Measurements from ENCODE around the gene ANO3. TPM values are rescaled to one million over a fixed set of nuclear protein-coding genes. Genes with fewer than 3 reads are reported as not detected.

ANO3 gene
- total and polyA plus RNA-seq, 2 donors (not counting 3 experiments of a cell fraction or from before 2014, with no cell fraction given) = not detected

DNA sequence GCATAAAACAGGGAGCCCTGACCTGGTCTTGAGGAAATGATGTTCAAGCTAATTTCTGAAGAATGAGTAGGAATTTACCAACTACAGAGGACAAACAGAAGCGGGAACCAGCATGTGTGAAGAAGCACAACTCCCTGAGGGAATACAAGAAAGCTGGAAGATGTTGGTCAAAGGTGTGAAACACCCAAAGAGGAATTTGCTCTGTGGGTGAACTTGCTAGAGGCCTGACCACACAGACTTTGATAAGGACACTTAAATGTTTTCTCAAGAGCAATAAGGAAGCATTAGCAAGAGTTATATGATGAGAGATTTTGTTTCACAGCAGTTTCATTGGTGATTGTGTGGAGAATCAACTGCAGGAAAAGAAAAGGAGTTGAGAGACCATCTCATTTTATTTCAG, 372.3 kb downstream of the ANO3 start:
- Histone ChIP-seq H3K27me3 (ENCODE audit: control insufficient read depth in 2 of 2, insufficient read depth in 2 of 2, low read length in 2 of 2) (no peaks in the 10 kb centered on the region), H3K36me3 (ENCODE audit: control insufficient read depth in 2 of 2, extremely low read depth in 1 of 2, insufficient read depth in 2 of 2, low read length in 2 of 2) (no peaks in the 10 kb centered on the region), H3K4me2 (ENCODE audit: insufficient read depth, low read length) (no peak overlapping the region), H2AFZ (ENCODE audit: low read depth, low read length) (no peak overlapping the region), H3K9me1 (replicated peaks; ENCODE audit: control insufficient read depth, extremely low read depth, insufficient read depth, low read length) (no peaks in the 10 kb centered on the region), H3K4me1 (ENCODE audit: control insufficient read depth, extremely low read depth, insufficient read depth, low read length) (no peaks in the 10 kb centered on the region), H3K9ac (replicated peaks; ENCODE audit: extremely low read depth, insufficient read depth, low read length) (no peak overlapping the region), H3K27ac (ENCODE audit: insufficient read depth, low read depth, low read length) (no peak overlapping the region), H4K20me1 (replicated peaks; ENCODE audit: control insufficient read depth, extremely low read depth, insufficient read depth, low read length) (no peaks in the 10 kb centered on the region), H3K9me3 (replicated peaks; ENCODE audit: control insufficient read depth, insufficient read depth, low read length) (no peaks in the 10 kb centered on the region), H3K4me3 (replicated peaks in 1 of 3; ENCODE audit: insufficient read depth in 1 of 3, low read depth in 1 of 3, low read length in 3 of 3) (no peak overlapping the region), H3K79me2 (ENCODE audit: control insufficient read depth, insufficient read depth, low read length) (no peaks in the 10 kb centered on the region)
- ChIA-PET CTCF (no interaction called here), POLR2A (no interaction called here)
- no peak for DNase-seq (ENCODE audit: low read depth, low spot score)
- dilution Hi-C loops (cut with MboI; ENCODE audit: extremely low pct_ligation_motif_present, low sequenced_read_pairs) (no loop called here), intact Hi-C loops (cut with micrococcal nuclease) (no loop called here)
- TF ChIP-seq MYC (IDR thresholded peaks at IDR 0.05; ENCODE audit: low read depth, low read length) (no peak), GATA2 (IDR thresholded peaks at IDR 0.05; ENCODE audit: insufficient read depth, insufficient read length, low read depth, low read length) (no peak), EZH2 (IDR thresholded peaks at IDR 0.05; ENCODE audit: borderline replicate concordance, low read depth, low read length, severe bottlenecking) (no peak), FOS (IDR thresholded peaks at IDR 0.05; ENCODE audit: borderline replicate concordance, insufficient read depth, low read length) (no peak), POLR2AphosphoS5 (IDR thresholded peaks at IDR 0.05; ENCODE audit: insufficient read depth, low read depth, low read length) (no peak), POLR2A (IDR thresholded peaks at IDR 0.05; ENCODE audit: low read depth, low read length) (no peak), JUN (IDR thresholded peaks at IDR 0.05; ENCODE audit: borderline replicate concordance, insufficient read depth, insufficient read length, low read depth) (no peak)
- TF ChIP-seq, protein P1, sequence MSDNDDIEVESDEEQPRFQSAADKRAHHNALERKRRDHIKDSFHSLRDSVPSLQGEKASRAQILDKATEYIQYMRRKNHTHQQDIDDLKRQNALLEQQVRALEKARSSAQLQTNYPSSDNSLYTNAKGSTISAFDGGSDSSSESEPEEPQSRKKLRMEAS (IDR thresholded peaks at IDR 0.05; ENCODE audit: insufficient read depth, insufficient read length) = no peak
- TF ChIP-seq, protein P2, sequence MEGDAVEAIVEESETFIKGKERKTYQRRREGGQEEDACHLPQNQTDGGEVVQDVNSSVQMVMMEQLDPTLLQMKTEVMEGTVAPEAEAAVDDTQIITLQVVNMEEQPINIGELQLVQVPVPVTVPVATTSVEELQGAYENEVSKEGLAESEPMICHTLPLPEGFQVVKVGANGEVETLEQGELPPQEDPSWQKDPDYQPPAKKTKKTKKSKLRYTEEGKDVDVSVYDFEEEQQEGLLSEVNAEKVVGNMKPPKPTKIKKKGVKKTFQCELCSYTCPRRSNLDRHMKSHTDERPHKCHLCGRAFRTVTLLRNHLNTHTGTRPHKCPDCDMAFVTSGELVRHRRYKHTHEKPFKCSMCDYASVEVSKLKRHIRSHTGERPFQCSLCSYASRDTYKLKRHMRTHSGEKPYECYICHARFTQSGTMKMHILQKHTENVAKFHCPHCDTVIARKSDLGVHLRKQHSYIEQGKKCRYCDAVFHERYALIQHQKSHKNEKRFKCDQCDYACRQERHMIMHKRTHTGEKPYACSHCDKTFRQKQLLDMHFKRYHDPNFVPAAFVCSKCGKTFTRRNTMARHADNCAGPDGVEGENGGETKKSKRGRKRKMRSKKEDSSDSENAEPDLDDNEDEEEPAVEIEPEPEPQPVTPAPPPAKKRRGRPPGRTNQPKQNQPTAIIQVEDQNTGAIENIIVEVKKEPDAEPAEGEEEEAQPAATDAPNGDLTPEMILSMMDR (IDR thresholded peaks at IDR 0.05; ENCODE audit: extremely low read depth in 1 of 2, insufficient read depth in 1 of 2, low read depth in 1 of 2, low read length in 2 of 2) = no peak
- no TSS peak for BruUV-seq (replicated peaks)
- FAIRE-seq = no peak

Data from endothelial cell of umbilical vein (primary cell).